GM18507 (cell line): ENCODE measurements around the gene PTPRA.

Source experiments
- DNase-seq: peaks from one replicate; pipeline ENCODE4 v3.0.0; 2011; ENCODE audit warnings: low read depth; ENCODE audit not compliant: insufficient read length; ENCODE audit errors: extremely low spot score
- FAIRE-seq: peaks from 2 replicates; lab custom pipeline; 2011; peaks lifted over from hg19 to GRCh38; lab: Jason Lieb, UNC

PTPRA gene

DNA sequence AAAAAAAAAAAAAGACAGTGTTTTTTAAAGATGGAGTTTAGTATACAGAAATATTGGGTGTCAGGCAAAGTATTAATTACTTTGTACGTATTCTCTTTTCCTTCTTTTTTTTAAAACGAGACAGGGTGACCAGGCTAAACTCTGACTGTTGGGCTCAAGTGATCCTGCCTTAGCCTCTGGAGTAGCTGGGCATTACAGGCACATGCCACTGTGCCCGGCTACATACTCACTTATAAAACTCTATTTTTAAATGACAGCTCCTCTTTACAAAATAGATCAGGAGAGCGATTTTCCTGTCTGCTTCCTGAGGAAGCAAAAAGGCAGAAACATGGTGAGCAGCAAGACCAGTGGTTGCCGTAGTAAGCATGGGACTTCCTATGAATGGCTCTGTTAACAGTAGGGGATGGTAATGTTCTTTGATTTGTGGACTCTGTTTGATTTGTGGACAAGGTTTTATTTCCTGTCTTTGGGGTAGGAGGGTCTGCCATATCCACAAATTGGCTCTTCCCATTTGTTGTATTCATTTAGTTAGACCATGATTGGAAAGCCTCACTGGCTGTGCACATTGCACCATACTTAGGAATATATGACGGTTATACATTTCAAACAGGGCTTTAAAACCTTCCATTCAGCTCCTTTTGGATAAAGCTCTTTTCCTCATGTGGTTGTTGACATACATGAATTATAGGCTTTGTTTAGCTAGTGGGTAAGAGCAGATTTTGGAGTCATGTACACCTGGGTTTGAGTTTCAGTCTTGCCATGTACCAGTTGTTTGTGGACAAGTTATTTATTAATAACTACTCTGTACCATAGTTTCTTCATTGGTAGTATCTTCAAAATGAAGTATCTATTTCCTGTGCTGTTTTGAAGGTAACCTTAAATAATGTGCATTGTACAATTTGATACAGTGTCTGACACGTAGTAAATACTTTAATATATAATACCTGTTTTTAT, 45.1 kb downstream of the PTPRA start:
- peak; percentile 67 for FAIRE-seq
- DNase-seq, result peak; percentile 7

DNA sequence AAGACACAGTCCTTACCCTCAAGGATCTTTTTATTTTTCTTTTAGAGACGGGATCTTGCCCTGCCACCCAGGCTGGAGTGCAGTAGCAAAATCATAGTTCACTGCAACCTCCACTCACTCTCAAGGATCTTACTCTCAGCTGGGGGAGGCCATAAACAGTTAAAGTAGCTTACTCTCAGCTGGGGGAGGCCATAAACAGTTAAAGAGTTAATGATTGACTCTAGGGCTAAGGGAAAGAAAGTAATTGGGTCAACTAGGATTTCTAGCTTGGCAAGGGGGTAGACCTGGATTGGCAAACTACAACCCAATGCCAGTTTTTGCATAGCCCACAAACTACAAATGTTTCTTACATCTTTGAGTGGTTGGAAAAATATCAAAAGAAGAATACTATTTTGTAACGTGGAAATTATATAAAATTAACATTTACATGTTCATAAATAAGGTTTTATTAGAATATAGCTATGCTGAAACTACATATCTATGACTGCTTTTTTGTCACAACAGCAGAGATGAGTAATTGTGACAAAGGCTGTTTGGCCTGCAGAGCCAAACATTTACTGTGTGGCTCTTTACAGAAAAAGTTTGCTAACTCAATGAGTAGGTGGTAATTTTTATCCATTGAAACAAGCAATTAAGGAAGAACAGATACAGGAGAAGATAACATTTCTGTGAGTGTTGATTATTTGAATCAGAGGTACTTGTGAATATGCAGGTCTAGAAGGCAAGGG, 46.4 kb downstream of the PTPRA start:
- no peak for FAIRE-seq
- DNase-seq, result no peak

DNA sequence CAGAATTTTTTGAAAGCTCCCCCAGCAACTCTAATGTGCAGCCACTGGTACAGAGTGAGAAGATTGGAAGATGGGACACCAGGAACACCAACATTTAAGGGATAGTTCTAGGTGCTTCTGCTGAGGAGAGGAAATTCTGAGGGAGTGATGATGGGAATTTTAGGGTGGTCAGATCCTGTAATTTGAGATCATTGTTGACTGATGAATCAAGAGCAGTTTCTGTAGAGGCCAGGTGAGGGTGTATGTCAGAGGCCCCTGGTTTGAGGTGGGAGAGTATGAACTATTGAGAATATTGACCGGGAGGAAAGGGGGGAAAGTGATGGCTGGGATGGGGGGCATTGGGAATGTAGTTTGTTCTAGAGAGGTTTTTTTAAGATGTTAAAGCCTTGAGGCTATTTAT, 47.2 kb downstream of the PTPRA start:
- DNase-seq, result no peak
- no peak for FAIRE-seq

DNA sequence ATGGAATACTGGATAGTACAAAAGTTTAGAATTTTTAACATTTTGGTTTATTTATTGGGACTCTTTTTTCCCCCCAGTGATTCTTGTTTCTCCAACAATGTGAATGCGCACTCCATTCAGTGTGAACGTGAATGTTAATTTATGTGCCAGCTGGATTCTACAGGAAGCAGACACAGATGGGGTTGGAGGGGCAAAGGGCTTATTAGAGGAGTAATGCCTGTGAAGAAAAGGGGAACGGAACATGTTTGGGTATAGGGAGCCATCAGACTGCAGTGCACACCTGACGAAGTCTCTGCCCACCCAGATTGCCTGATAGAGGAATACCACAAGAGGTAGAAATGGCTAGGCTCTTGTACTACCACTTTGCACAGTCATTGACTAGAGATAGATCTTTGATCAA, 48.2 kb downstream of the PTPRA start:
- no peak for DNase-seq
- no peak for FAIRE-seq

DNA sequence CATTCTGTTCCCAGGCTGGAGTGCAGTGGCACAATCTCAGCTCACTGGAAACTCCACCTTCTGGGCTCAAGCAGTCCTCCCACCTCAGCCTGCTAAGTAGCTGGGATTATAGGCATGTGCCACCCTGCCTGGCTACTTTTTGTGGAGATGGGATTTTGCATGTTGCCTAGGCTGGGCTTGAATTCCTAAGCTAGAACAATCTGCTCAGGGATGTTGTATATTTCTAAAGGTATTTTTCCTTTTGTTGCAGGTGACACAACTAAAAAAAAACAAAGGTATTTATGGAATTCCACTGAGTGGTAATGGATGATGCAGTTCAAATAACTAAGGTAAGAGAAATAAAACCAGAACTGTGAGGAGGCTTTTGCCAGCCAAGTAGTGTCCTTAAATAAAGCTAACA, 49.7 kb downstream of the PTPRA start:
- DNase-seq (no peak), FAIRE-seq (no peak)

DNA sequence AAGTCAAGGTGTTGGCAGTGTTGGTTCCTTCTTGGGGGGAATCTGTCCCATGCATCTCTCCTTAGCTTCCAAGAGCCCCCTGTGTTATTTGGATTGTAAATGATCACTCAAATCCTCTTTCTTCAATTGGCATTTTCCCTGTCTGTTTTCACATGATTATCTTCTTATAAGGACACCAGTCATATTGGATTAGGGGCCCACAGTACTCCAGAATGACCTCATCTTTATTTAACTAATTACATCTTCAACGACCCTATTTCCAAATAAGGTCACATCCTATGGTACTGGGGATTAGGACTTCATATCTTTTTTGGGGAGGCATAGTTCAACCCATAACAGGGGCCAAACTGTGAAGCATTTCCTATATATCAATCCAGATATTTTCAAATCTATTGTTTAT, 57.3 kb downstream of the PTPRA start:
- DNase-seq (no peak), FAIRE-seq (no peak)

DNA sequence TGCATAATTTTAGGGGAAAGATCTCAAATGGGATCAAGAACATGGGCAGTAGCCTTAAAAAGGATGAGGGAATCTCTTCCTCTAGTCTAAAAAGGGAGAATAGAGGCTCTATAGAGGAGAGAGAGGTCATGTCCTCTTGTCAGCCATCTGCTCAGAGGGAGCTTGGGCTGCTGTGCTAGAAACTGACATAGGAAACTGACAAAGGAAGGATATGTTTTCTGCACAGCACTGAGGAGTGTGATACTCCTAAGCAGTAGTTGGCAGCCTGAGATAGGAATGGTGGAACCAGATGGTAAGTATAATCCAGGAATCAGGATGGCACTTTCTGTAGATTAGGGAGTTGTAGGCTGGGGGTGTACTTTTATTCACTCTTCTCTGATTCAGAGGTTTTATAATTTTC, 59.2 kb downstream of the PTPRA start:
- DNase-seq (no peak), FAIRE-seq (no peak)

DNA sequence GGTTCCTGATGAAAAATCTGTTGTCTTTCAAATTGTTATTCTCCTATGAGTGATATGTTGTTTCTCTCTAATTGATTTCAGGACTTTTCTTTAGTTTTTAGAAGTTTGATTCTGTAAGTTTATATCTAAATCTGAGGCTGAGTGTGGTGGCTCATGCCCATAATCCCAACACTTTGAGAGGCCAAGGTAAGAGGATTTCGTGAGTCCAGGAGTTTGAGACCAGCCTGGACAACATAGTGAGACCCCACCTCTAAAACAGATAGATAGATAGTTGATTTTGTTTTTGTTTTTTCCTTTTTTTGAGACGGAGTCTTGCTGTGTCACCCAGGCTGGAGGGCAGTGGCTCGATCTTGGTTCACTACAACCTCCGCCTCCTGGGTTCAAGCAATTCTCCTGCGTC, 64.6 kb downstream of the PTPRA start:
- FAIRE-seq, result no peak

DNA sequence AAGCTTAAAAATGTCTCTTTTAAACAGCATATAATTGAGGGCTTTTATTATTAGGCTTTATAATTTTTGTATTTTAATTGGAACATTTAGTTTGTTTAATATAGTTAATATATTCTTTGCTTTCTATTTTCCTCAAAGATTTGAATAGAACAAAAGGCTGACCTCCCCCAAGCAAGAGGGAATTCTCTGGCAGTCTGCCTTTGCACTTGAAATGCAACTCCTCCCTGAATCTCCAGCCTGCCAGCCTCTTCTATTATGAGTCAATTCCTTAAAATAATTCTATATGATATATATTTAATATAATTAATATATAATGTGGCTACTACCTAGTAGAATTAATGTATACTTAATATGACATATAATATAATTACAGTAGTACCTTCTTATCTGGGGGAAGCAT, 69.2 kb downstream of the PTPRA start:
- DNase-seq (no peak), FAIRE-seq (no peak)

More for the DNA sequence above, 64.6 kb downstream of the PTPRA start:
- no peak for DNase-seq

DNA sequence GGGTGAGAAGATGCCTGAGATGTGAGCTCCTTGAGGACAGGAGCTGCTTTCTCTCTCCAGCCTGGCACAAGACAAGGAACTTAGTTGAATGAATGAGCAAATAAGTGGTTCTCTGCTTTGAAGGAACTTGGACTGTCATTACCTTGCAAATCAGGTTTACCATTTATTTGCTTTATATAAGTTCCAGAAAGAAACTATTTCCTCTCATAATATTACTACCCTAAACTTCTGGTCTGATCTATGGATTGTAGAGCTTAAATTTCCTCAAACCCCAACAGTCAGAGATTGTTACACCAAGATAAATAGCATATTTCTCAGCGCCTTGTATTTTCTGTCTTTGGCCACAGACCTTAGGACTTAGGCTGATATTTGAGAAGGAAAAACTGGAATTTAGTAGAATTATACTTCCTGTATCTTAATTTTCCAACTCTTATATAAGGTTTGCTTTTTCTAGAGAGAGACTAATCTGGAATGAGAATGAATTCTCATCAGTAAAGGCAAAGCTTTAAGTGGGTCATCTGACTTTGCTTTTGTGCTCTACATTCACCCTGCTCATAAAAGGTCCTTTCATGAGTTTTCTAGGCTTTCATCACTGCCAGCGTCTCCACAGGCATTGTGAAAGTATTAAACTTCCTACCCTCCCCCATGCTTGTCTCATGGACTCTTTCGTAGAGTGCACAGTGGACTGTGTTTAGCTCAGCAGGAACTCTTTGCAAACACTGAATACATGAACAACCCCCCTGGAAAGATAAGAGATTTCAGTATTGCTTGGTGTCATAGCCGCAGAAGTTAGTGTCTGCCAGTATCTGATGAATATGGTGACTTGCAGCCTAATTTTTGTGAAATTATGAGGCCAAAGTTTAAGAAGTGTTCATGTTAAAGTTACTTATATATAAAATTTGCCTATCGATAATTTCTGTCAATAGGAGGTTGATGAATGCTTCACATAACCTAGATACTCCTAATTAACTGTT, 74.0 kb downstream of the PTPRA start:
- FAIRE-seq (no peak), DNase-seq (no peak)

DNA sequence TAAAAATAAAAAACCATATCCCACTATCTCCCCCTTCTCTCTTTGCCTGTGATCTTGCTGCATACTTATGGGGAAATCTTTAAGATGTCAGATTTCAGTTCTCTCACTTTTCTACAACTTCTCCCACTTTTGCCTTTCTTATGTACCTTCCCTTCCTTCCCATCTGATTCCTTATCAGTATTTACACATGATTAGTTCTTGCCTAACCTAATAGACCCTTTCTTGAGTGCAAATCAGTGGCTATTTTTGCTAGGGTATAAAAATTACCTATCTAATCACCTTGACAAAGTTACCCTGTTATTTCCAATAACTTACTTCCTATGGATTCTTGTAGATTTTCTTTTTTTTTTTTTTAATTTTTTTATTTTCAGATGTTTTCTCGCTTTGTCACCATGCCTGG, 75.7 kb downstream of the PTPRA start:
- FAIRE-seq, result no peak
- DNase-seq, result no peak

DNA sequence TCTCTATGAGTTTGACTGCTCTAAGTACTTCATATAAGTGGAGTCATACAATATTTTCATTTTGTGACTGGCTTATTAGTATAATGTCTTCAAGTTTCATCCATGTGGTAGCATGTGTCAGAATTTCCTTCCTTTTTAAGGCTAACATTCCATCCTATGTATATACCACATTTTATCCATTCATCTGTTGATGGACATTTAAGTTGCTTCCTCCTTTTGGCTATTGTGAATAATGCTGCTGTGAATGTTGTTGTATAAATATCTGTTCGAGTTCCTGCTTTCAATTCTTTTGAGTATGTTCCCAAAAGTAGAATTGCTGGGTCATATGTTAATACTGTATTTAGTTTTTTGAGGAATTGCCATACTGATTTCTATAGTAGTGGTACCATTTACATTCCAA, 79.5 kb downstream of the PTPRA start:
- no peak for DNase-seq
- FAIRE-seq, result no peak

DNA sequence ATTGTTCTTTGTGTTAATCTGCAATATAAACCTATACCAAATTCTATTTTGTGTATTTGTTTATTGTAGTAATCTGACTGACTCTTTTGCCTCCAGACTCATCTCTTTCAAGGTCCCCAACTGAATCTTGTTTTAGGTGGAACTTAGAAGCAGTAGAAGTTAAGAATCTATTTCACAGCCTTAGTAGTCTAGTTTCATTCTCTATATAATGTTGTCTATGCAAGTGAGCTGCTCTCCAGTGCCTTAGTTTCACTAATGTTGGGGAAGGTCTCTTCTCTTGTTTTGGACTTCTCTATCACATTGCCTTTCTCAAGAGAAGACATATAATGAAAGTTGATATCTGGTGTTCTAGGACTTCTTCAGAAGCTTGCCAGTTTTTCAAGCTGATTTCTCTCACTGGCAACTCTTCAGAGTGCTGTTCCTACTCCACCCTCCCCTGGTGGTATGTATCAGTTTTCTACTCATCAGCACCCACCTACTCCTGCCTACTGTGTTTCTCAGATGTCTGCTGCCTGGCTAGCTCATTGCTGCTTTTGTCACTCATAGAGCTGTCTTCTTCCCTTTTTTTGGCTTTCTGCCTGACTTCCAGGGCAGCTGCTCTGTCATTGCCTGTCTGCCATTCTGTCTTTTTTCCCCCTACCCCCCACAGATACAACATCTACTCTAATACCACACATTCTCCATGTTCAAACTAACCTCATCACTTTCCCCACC, 82.1 kb downstream of the PTPRA start:
- DNase-seq (no peak), FAIRE-seq (no peak)

DNA sequence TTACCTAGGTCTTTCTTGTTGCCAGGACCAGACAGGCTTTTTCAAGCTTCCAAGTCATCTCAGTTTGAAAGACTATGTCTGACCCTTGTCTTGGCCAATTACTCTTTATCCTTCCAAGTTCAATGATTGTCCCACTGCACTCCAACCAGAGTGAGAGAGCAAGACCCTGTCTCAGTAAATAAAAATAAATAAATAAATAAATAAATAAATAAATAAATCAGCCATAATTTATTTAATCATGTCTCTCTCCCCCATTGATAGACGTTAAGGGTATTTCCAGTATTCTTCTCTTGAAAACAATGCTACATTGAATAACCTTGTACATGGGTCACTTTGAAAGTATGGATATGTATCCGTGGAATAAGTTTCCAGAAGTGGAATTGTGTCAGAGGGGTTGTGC, 83.2 kb downstream of the PTPRA start:
- FAIRE-seq, result no peak

DNA sequence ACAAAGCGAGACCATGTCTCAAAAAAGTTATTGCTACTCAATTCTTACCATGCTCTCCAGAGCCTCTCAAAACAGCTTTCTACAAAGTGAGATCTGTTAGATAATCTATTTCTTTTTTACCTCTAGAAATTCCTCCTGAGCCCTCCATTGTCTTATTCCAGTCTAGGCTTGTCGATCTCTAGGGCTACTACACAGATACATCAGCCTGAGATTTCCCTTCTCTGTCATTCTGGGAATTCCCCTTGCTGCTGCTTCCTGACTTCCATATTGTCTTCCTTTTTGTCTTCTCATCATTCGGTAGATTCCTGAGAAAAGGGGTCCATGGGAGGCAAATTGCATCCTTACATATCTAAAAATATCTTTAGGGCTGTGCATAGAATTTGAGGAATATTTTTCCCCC, 94.6 kb downstream of the PTPRA start:
- no peak for FAIRE-seq
- no peak for DNase-seq

More for the DNA sequence above, 83.2 kb downstream of the PTPRA start:
- no peak for DNase-seq

DNA sequence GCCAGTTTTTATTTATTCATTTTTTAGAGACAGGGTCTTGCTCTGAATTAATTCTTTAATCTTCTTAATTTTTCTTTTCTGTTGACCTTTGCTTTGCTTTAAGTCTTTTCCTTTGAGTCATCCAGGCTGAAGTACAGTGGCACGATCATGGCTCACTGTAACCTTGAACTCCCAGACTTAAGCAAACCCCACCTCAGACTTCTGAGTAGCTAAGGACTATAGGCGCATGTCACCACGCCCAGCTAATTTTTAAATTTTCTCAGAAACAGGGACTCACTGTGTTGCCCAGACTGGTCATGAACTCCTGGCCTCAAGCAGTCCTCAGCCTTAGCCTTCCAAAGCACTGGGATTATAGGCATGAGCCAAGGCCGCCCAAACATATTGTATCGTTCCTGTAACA, 98.8 kb downstream of the PTPRA start:
- FAIRE-seq (no peak), DNase-seq (no peak)

DNA sequence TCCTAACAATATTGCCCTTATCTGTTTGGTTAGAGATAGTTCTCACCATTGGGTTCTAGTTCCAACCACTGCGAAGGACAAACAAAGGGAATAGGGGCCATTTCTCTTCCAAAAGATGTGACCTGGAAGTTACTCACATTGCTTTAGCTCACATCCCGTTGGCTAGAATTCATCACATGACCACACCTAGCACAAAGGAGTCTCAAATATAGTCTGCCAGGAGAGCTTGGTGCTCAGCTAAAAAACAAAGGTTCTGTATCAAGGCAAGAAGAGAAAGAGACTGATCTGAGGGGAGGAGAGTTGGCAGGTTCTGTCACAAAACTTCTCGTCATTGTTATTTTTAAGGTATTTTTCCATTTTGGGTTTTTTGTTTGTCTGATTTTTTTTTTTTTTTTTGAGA, 100.3 kb downstream of the PTPRA start:
- FAIRE-seq (no peak), DNase-seq (no peak)

DNA sequence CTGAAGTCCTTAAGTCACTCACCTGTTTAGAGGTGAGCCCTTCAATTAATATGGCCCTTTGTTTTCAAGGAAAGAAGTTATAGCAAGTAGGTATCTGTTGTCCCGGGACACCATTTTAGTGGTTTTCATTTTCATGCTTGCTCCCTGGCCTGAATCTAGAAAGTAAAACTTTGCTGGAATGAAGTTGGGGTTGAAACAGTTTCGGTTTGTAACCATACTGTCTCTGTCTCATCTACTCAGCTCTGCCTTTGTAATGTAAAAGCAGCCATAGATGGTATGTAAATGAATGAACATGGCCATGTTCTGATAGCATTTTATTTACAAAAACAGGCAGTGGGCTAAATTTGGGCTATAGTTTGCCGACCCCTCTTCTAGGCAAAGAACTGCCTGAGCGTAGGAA, 105.2 kb downstream of the PTPRA start:
- DNase-seq, result no peak
- FAIRE-seq, result no peak

DNA sequence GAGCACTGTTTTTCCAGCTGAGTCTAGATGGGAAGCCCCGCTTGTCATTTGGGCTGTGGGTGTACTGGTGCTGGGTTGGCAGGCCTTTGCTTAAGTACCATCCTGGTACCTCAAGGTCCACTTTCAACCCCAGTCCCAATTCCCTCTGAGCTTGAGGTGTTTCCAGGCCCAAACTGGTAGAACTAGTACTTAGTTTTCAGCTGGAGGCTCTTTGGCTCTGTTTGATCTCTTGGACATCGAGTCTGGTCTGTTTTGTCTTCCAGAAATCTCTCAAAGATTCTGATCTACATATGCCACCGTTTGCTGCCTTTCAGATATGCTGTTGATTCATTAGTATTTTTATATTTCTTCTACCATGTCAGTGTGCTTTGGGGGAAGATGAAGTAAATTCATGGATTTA, 108.4 kb downstream of the PTPRA start:
- DNase-seq (no peak), FAIRE-seq (no peak)
